K562 (cell line): ENCODE results near the gene DMAC2. TPM values are rescaled to one million over a fixed set of nuclear protein-coding genes. Genes with fewer than 3 reads are reported as not detected.

Source experiments
- ARID3B ChIP-seq: fragments of 250-450 bp; sonication (Bioruptor Pico); IDR thresholded peaks from 2 replicates; pipeline ENCODE4 v1.4.0; 2020; ENCODE audit warnings: borderline replicate concordance
- C11orf30 ChIP-seq: fragments of 450-650 bp; IDR thresholded peaks from 2 replicates; pipeline ENCODE4 v1.6.1; 2016; ENCODE audit warnings: low read depth, mild to moderate bottlenecking
- HDAC3 ChIP-seq: fragments of 450-650 bp; IDR thresholded peaks from 2 replicates; pipeline ENCODE4 v1.6.1; 2018; ENCODE audit warnings: borderline replicate concordance, mild to moderate bottlenecking, moderate library complexity; ENCODE audit not compliant: partially characterized antibody
- HNRNPL ChIP-seq: fragments of 200-400 bp; formaldehyde crosslinking; IDR thresholded peaks from 2 replicates; pipeline ENCODE4 v1.6.1; 2017; ENCODE audit warnings: low read depth, mild to moderate bottlenecking, low read length
- KAT2B ChIP-seq: IDR thresholded peaks from one replicate; pipeline ENCODE4 v1.6.1; 2012; ENCODE audit warnings: low read depth, mild to moderate bottlenecking, control low read depth, inconsistent platforms, low read length, moderate library complexity
- NCOA1 ChIP-seq: fragments of 450-650 bp; IDR thresholded peaks from 2 replicates; pipeline ENCODE4 v1.6.1; 2016; ENCODE audit warnings: low read depth
- NR3C1 ChIP-seq: sonication (generic); formaldehyde crosslinking; IDR thresholded peaks from 2 replicates; pipeline ENCODE4 v1.8.1; 2022; ENCODE audit warnings: missing genetic modification reagents
- POLR2A ChIP-seq: fragments of 450-650 bp; conservative IDR thresholded peaks from 2 replicates; pipeline ENCODE4 v1.6.1; 2016
- RFX5 ChIP-seq: IDR thresholded peaks from 2 replicates; pipeline ENCODE4 v1.6.1; 2011; ENCODE audit warnings: low read depth, mild to moderate bottlenecking, improper control_type of control experiment, low read length
- SAP30 ChIP-seq: fragments of 200-600 bp; sonication (generic); IDR thresholded peaks from 2 replicates; pipeline ENCODE4 v1.6.1; 2012; ENCODE audit warnings: borderline replicate concordance, low read depth, mild to moderate bottlenecking, moderate library complexity, low read length, control low read depth, inconsistent platforms; ENCODE audit not compliant: insufficient read depth, poor library complexity, severe bottlenecking
- SP2 ChIP-seq: IDR thresholded peaks from 2 replicates; pipeline ENCODE4 v1.6.1; 2011; ENCODE audit warnings: mild to moderate bottlenecking, low read depth, low read length, moderate library complexity; ENCODE audit not compliant: poor library complexity, severe bottlenecking; ENCODE audit errors: extremely low read depth
- STAG1 ChIP-seq: sonication (generic); formaldehyde crosslinking; IDR thresholded peaks from 2 replicates; pipeline ENCODE4 v1.5.0; 2020; ENCODE audit warnings: missing genetic modification reagents, borderline replicate concordance
- STAT5B ChIP-seq: fragments of 250-450 bp; sonication (Bioruptor Pico); IDR thresholded peaks from 2 replicates; pipeline ENCODE4 v1.8.0; 2021; ENCODE audit warnings: mild to moderate bottlenecking, inconsistent platforms
- TBP ChIP-seq: optimal IDR thresholded peaks from 2 replicates; pipeline ENCODE3; 2011; ENCODE audit warnings: low read depth, low read length, improper control_type of control experiment
- ZBTB26 ChIP-seq: fragments of 450-650 bp; formaldehyde crosslinking; IDR thresholded peaks from 2 replicates; pipeline ENCODE4 v1.4.0; 2022; ENCODE audit warnings: missing genetic modification characterization
- ZEB2 ChIP-seq: fragments of 450-650 bp; IDR thresholded peaks from 2 replicates; pipeline ENCODE4 v1.6.1; 2016
- ZKSCAN1 ChIP-seq: fragments of 150-350 bp; IDR thresholded peaks from 2 replicates; pipeline ENCODE4 v1.6.1; 2016; ENCODE audit warnings: low read depth, low read length
- ZNF121 ChIP-seq: sonication (generic); formaldehyde crosslinking; conservative IDR thresholded peaks from 2 replicates; pipeline ENCODE4 v1.8.0; 2022; ENCODE audit warnings: missing genetic modification reagents
- ZNF23 ChIP-seq: fragments of 250-450 bp; sonication (Bioruptor Pico); IDR thresholded peaks from 2 replicates; pipeline ENCODE4 v1.4.0; 2020; ENCODE audit warnings: mild to moderate bottlenecking
- ZNF263 ChIP-seq: sonication (generic); formaldehyde crosslinking; IDR thresholded peaks from 2 replicates; pipeline ENCODE4 v1.8.0; 2022; ENCODE audit warnings: mild to moderate bottlenecking, missing genetic modification reagents, borderline replicate concordance
- ZNF274 ChIP-seq: IDR thresholded peaks from 2 replicates; pipeline ENCODE4 v1.6.1; 2011; ENCODE audit warnings: low read depth, mild to moderate bottlenecking, low read length, moderate library complexity, borderline replicate concordance
- ZNF384 ChIP-seq: IDR thresholded peaks from 2 replicates; pipeline ENCODE4 v1.6.1; 2012; ENCODE audit warnings: low read depth, low read length, improper control_type of control experiment
- ZNF655 ChIP-seq: fragments of 250-450 bp; sonication (Bioruptor Pico); IDR thresholded peaks from 2 replicates; pipeline ENCODE4 v1.5.0; 2021
- ZNF785 ChIP-seq: fragments of 250-450 bp; sonication (Bioruptor Pico); IDR thresholded peaks from 2 replicates; pipeline ENCODE4 v1.4.0; 2020; ENCODE audit warnings: mild to moderate bottlenecking
- ZNF79 ChIP-seq: fragments of 250-450 bp; sonication (Bioruptor Pico); IDR thresholded peaks from 2 replicates; pipeline ENCODE4 v1.4.0; 2020; ENCODE audit warnings: low read depth, mild to moderate bottlenecking, moderate library complexity
- polyA plus RNA-seq, 8 experiments: library from polyadenylated mRNA; depleted of rRNA in 4 of 8; stranded (reverse) in 5 of 8; unstranded in 3 of 8; fragments of >200 nt; fragmentation: Nextera tagmentation in 2 of 8; fragmentation: Illumina TruSeq in 1 of 8; extraction: Ambion mirVana in 2 of 8; extraction: Trizol in 1 of 8; gene quantifications; 2 replicates each; pipeline versions ENCODE4 v1.2.1 to v1.2.3, GENCODE V29; 2011 to 2014; ENCODE audit warnings: inconsistent platforms in 1 of 8, missing spikeins in 1 of 8
- total RNA-seq, 7 experiments: library from RNA; depleted of rRNA in 6 of 7; stranded (reverse); fragments of >200 nt in 6 of 7; fragmentation: Illumina TruSeq in 2 of 7; extraction: Trizol in 2 of 7; gene quantifications; 2 replicates each; pipeline versions ENCODE4 v1.2.1 to v1.2.3, GENCODE V29; 2011 to 2021; ENCODE audit warnings: low replicate concordance in 1 of 7

Gene DMAC2
- total and polyA plus RNA-seq, 9 of the 15 experiments (the other 6 are each of a cell fraction or from before 2014, with no cell fraction given) = 12.9 to 61.2 (median 43.1) TPM

GRCh38 chr19:41397086-41398049 is 42.3 kb downstream of the DMAC2 start, which contains the start of the genes BCKDHA and EXOSC5 (continued):
- TF ChIP-seq ZEB2 = no peak
- peak; percentile 100 for TF ChIP-seq SAP30
- no peak for TF ChIP-seq ZNF23 (CRISPR knock-in tag)
- no peak for TF ChIP-seq ZNF384
- TF ChIP-seq ZNF274 = no peak
- TF ChIP-seq STAT5B = no peak
- TF ChIP-seq ZKSCAN1 = no peak
- no peak for TF ChIP-seq STAG1
- TF ChIP-seq NCOA1 = no peak
- TF ChIP-seq HDAC3 = peak; percentile 24
- TF ChIP-seq TBP = no peak
- no peak for TF ChIP-seq NR3C1 (CRISPR knock-in tag)
- peak; percentile 86 for TF ChIP-seq POLR2A
- no peak for TF ChIP-seq RFX5
- TF ChIP-seq HNRNPL = no peak
- TF ChIP-seq ZNF655 (CRISPR knock-in tag) = no peak
- TF ChIP-seq ZBTB26 = peak; percentile 16; the same call in 1 of the 2 replicates
- TF ChIP-seq KAT2B = no peak
- no peak for TF ChIP-seq SP2
- TF ChIP-seq ZNF79 = no peak
- no peak for TF ChIP-seq ARID3B (CRISPR knock-in tag)
- TF ChIP-seq C11orf30 = peak; percentile 91
- TF ChIP-seq ZNF263 = no peak; the same call in 1 of the 2 replicates
- TF ChIP-seq ZNF785 = no peak
- TF ChIP-seq ZNF121 = no peak
